Measurements from ENCODE around the gene GPC5.

Gene GPC5

DNA sequence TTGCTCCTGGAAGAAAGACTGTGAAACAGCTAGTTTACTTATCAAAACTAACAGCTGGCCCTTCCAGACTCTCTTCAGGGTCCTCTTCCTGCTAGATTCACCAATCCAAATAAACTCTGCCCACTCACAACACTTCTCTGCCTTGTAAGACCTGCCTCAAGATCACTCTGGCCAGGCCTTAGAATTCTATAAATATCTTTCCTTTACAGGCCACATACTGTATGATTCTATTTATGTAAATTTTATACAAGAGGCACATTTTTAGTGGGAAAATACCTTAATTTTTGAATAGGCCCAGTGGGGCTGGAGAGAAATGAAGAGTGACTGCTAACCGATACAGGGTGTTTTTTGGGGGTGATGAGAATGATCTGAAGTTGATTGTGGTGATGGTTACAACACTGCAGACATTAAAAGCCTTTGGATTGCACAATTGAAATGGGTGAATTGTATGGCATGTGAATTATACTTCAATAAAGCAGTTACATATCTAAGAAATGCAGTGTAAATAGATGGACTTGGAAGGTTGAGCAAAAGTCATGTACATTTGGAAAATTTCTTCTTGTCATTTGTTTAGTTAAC is 141.8 kb downstream of the GPC5 start:
- no peak for DNase-seq

GRCh38 chr13:91544723-91545122 is 146.3 kb downstream of the GPC5 start:
- DNase-seq: no peak

GRCh38 chr13:91546900-91547299 is 148.5 kb downstream of the GPC5 start:
- no peak for DNase-seq

- no peak for DNase-seq
These were observed 155.2 kb downstream of the GPC5 start for GRCh38 chr13:91553584-91553983.

DNA sequence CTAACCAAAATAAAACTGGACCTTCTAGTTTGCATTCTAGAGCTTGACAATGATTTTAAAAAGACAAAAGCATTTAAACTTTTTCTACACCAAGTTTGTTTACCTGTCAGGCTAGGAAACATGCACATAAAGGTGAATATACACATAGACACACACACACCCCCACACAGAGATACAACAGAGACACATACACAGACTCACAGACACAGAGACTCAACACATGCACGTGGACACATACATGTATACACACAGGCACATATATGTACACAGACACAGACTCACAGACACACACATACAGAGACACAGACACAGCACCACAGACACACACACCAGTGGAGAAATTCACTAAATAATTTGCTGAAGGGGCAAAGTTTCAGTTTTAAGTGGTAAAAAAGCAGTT is 155.7 kb downstream of the GPC5 start:
- no peak for DNase-seq

GRCh38 chr13:91557328-91558090 is 159.1 kb downstream of the GPC5 start:
- DNase-seq: no peak

- DNase-seq: no peak
These were observed 165.4 kb downstream of the GPC5 start for GRCh38 chr13:91563799-91564198.

GRCh38 chr13:91564396-91564795 is 166.0 kb downstream of the GPC5 start:
- DNase-seq: no peak

DNA sequence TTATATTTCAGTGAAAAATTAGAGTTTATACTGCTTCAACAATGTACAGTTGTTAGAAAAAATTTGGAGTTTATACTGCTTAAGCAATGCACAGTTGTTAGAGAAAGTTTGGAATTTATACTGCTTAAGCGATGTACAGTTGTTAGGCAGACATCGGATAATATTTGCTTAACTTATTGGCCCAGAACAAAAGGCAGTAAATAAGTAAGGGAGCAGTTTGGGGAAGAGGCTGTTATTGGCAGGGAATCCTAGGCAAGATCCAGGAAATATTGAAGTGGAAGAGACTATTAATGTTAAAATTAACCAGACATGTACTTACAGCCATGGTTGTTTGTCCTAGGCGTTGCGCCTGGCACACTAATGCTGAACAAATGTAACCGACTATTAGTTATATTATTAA is 166.9 kb downstream of the GPC5 start:
- no peak for DNase-seq

GRCh38 chr13:91567485-91568207 is 169.2 kb downstream of the GPC5 start:
- DNase-seq: no peak

- no peak for DNase-seq
These were observed 173.3 kb downstream of the GPC5 start for GRCh38 chr13:91571681-91572080.

- no peak for DNase-seq
These were observed 174.0 kb downstream of the GPC5 start for GRCh38 chr13:91572439-91572838.

DNA sequence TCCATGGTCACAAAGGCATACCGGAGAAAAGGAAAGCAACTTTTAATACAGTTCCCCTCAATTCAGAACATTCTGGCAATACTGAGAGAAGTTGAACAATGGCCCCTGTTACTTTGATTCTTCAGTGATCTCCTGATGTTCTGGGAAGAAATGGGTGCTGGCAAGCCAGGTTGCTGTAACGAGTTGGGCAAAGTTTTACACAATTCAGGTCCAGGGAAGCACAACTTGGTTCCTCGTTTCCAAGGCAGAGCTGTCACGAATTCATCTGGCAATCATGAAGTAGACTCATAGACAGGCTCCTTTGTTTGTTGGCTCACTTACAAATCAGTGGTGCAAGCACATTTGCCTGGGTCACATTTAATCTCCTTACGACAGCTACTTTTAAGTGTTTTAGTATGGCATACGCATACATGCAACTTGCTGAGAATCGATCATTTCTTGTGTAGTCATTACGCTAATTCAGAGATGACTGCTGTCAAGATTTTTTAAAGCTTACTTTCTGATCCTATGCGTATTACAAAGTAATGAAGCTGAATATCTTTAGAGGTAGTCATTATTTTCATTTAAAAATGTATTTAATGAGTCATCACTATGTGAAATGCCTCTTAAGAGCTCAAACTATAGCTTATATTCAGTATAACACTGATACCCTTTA is 174.7 kb downstream of the GPC5 start:
- DNase-seq: no peak

GRCh38 chr13:91574766-91575165 is 176.3 kb downstream of the GPC5 start:
- DNase-seq: no peak

GRCh38 chr13:91576590-91576989 is 178.2 kb downstream of the GPC5 start:
- DNase-seq: no peak

DNA sequence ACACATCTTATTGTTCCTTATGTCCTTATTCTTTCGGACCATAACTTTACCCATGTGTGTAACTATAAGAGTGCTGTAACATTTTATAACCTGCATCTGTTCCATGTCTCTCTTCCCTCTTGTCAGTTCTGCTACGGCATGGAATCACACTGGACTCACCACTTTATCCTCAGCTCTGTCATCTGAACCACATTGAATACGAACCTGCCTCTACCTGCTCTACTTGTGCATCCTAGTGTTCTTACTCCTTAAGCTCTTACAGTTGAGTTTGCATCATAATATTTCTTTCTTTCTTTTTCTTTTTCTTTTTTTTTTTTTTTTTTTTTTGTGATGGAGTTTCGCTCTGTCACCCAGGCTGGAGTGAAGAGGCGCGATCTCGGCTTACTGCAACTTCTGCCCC is 180.9 kb downstream of the GPC5 start:
- DNase-seq: no peak

- DNase-seq: no peak
These were observed 182.3 kb downstream of the GPC5 start for GRCh38 chr13:91580749-91581148.

- DNase-seq: no peak
These were observed 188.2 kb downstream of the GPC5 start for GRCh38 chr13:91586609-91587008.

DNA sequence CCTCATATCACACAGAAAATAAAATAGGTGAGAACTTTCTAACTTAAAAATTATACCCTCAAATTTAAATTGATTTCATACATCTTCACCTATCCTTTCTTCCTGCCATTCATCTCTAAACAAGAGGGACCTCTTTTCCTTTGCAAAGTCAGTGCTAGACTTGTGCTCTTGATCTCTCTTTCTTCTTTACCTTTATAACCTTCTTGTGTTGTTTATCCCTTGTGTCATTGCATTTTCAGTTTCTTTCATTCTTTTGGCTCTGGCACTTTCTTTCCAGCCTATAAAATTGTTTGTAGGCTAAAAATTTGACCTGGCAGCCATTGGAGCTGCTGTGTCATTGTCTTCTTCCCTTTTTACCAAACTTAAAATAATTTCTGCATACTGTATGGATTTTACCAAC is 190.1 kb downstream of the GPC5 start:
- no peak for DNase-seq

DNA sequence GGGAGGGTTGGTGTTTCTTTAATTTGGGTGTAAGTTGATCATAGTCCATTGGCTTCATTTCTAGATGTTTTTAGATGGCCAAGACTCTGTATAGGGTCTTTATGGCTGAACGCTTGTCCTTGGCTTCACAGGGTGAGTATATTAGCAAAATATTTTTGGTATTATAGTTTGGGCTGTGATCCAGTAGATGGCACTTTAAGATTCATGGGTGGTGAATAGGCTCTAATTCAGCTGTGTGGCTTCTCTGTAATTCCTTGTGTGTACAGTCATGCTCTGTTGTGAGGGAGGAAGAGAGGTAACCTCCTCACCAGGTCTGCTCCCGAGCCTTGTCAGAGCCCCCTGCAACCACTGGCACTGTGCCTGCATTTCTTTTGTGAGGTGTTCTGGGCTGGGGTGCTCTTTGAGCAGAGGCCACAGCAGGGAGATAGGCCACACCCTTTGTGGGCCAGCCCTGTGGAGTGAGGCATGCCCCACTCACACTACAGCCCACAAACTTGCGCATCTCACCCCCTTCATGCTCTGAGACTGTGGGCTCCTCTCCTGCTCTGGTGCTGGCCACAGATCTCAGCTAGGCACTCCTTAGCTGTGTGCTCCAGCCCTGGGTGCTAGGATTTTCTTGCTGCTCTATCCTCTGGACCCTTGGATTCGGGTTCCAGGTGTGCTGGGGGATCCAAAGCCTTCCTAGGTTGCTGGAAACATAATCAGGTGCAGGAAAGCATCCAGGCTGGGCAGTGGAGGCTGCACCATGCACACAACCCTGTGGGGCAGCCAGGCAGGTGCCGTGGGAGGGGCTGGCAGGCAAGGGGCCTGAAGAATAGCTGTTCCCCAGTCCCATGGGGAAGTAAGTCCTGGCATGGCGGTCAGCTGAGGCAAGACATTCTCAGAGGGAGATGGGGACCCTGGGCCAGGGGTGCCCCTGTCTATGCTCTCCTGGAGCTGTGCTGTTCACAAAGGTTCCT is 193.9 kb downstream of the GPC5 start:
- no peak for DNase-seq

GRCh38 chr13:91593456-91593855 is 195.0 kb downstream of the GPC5 start:
- no peak for DNase-seq

DNA sequence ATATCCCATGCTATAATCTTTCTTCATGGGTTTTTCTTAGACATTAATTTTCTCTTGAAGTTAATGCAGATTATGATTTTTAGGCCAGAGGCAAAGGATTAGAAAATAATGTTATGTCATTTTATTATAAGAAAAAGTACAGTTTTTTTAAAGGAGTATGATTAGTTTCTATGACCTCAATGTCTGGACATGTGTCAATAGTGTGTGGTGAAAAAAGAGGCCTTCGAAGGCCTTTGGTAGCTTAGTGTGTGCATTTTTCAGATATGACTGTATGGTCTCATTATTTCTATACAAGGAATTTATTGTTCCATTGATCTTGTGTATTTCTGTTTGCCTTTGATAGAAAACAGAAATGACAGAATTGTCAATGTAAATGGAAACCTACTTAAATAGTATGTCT is 195.6 kb downstream of the GPC5 start:
- no peak for DNase-seq

DNA sequence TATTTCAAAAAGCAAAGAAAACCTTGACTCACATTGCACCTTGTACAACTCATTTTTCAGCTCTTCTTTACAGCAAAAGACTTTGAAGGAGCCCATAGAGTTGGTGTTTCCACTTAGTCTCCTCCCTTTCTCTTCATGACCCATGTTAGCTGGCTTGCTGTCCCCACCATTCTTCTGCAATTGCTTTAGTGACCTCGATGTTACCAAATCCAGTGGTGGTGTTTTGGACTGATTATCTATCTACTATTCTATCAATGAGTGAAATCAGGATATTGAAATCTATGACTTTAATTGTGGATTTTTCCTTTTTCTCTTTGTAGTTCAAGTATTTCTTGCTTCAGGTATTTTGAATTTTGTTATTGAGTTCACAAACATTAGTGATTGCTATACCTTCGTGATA is 197.3 kb downstream of the GPC5 start:
- DNase-seq: no peak

Measured in NCI-H510A treated with DMSO at 0.1 percent for 48 hours (cell line).